SU-DHL-6 (cell line): ENCODE data around the gene CRK.
"Not testable (repeated sequence)": the region's sequence is repeated elsewhere in the genome, so short reads cannot be mapped to it uniquely, and the experiment has no call there.

ENCODE experiments used
- CTCF ChIP-seq: fragments of 200-600 bp; sonication (generic); IDR thresholded peaks from one replicate; pipeline ENCODE4 v1.5.1; 2017; ENCODE audit warnings: antibody characterized with exemption, mild to moderate bottlenecking, low read length, moderate library complexity; ENCODE audit not compliant: insufficient read depth, poor library complexity, severe bottlenecking
- EZH2phosphoT487 ChIP-seq: fragments of 200-600 bp; sonication (generic), shearing (Covaris generic); conservative IDR thresholded peaks from 2 replicates; pipeline ENCODE4 v1.6.1; 2018; ENCODE audit warnings: mild to moderate bottlenecking, antibody characterized with exemption, low read length, moderate library complexity, mixed read lengths

GRCh38 chr17:1395876-1396665, 60.0 kb downstream of the CRK start:
- TF ChIP-seq CTCF, EZH2phosphoT487: not testable (repeated sequence)
